GM18517 (cell line): ENCODE results near the gene DUSP18.
A peak's percentile ranks its signal among the peaks of the same experiment; 100 is the strongest.
"Not testable (repeated sequence)": the region's sequence is repeated elsewhere in the genome, so short reads cannot be mapped to it uniquely, and the experiment has no call there.

Experiments used
- ATAC-seq: cut with Tn5 transposase; IDR thresholded peaks from one replicate; pipeline ENCODE4 v1.9.1; 2021; ENCODE audit warnings: mild to moderate bottlenecking, moderate library complexity; ENCODE audit not compliant: unreplicated experiment

DUSP18 gene

GRCh38 chr22:30667494-30668385 lies at the start of gene DUSP18:
TSS of gene DUSP18 (minus strand) at chr22:30667875. CDS start at chr22:30664003, 3,872 bp downstream.
- ATAC-seq, result peak; percentile 85

- ATAC-seq, result no peak
These were observed 46.4 kb upstream of the DUSP18 start for GRCh38 chr22:30714062-30714461.

- ATAC-seq, result no peak
These were observed 44.4 kb upstream of the DUSP18 start for GRCh38 chr22:30712094-30712493.

- ATAC-seq, result not testable (repeated sequence)
These were observed 42.3 kb upstream of the DUSP18 start for GRCh38 chr22:30709980-30710379.

GRCh38 chr22:30705710-30706651 lies 38.3 kb upstream of the DUSP18 start:
- no peak for ATAC-seq

- no peak for ATAC-seq
These were observed 37.3 kb upstream of the DUSP18 start for GRCh38 chr22:30704978-30705377.

GRCh38 chr22:30702856-30703255 lies 35.2 kb upstream of the DUSP18 start:
- no peak for ATAC-seq

- no peak for ATAC-seq
These were observed 34.2 kb upstream of the DUSP18 start for GRCh38 chr22:30701872-30702271.

GRCh38 chr22:30697975-30698374 lies 30.3 kb upstream of the DUSP18 start:
- ATAC-seq, result no peak

GRCh38 chr22:30695871-30696655 lies 28.4 kb upstream of the DUSP18 start:
- ATAC-seq, result no peak

- ATAC-seq, result no peak
These were observed 27.7 kb upstream of the DUSP18 start for GRCh38 chr22:30695351-30695851.

GRCh38 chr22:30694640-30695350 lies 27.1 kb upstream of the DUSP18 start, which contains the start of gene OSBP2:
TSS of gene OSBP2 (plus strand) at chr22:30694874. CDS start at chr22:30694910, 36 bp downstream.
- ATAC-seq, result no peak

- no peak for ATAC-seq
These were observed 26.5 kb upstream of the DUSP18 start for GRCh38 chr22:30694171-30694639.

- no peak for ATAC-seq
These were observed 23.5 kb upstream of the DUSP18 start for GRCh38 chr22:30691204-30691603.

- ATAC-seq, result no peak
These were observed 21.9 kb upstream of the DUSP18 start for GRCh38 chr22:30689622-30690021.

- no peak for ATAC-seq
These were observed 19.7 kb upstream of the DUSP18 start for GRCh38 chr22:30687358-30687757.

- ATAC-seq, result no peak
These were observed 17.5 kb upstream of the DUSP18 start for GRCh38 chr22:30685178-30685577.

- ATAC-seq, result no peak
These were observed 14.2 kb upstream of the DUSP18 start for GRCh38 chr22:30681831-30682230.

GRCh38 chr22:30680991-30681770 lies 13.5 kb upstream of the DUSP18 start:
- no peak for ATAC-seq
